Activated T-cell treated with anti-CD3 and anti-CD28 coated beads, Interleukin-2, amount 50 U/mL, for 48 hours (primary cell): ENCODE data around the gene NELFCD.
"Not testable (repeated sequence)": the region's sequence is repeated elsewhere in the genome, so short reads cannot be mapped to it uniquely, and the experiment has no call there.

ENCODE experiments used
- DNase-seq, 2 experiments: peaks; one replicate each; pipeline ENCODE4 v3.0.0-alpha.2; 2020

The NELFCD gene

GRCh38 chr20:59010321-59010994 is 29.4 kb downstream of the NELFCD start:
- peak in 1 of 2 experiments; percentile 9 for DNase-seq

- DNase-seq = peak in 1 of 2 experiments; percentile 16
Observed at GRCh38 chr20:59010995-59011873, 30.2 kb downstream of the NELFCD start.

GRCh38 chr20:59011874-59012157 is 30.8 kb downstream of the NELFCD start:
- not testable (repeated sequence) for DNase-seq

- DNase-seq = peak in 1 of 2 experiments; percentile 12
Observed at GRCh38 chr20:59013031-59013951, 32.2 kb downstream of the NELFCD start.

GRCh38 chr20:59013959-59014608 is 33.0 kb downstream of the NELFCD start:
- peak; percentile 38 to 40 for DNase-seq

- peak; percentile 11 to 15 for DNase-seq
Observed at GRCh38 chr20:59014680-59015389, 33.8 kb downstream of the NELFCD start.

GRCh38 chr20:59015411-59015810 is 34.4 kb downstream of the NELFCD start:
- DNase-seq = peak in 1 of 2 experiments; percentile 11

GRCh38 chr20:59015812-59016711 is 35.0 kb downstream of the NELFCD start:
- DNase-seq = peak; percentile 11 to 17

- peak; percentile 18 to 26 for DNase-seq
Observed at GRCh38 chr20:59016795-59017492, 35.9 kb downstream of the NELFCD start.

- peak; percentile 14 to 16 for DNase-seq
Observed at GRCh38 chr20:59017493-59018231, 36.6 kb downstream of the NELFCD start.

- DNase-seq = peak; percentile 7 to 10
Observed at GRCh38 chr20:59018817-59019216, 37.8 kb downstream of the NELFCD start.

- peak; percentile 7 to 10 for DNase-seq
Observed at GRCh38 chr20:59019217-59019616, 38.2 kb downstream of the NELFCD start, which contains the start of gene TUBB1. TSS of gene TUBB1 (plus strand) at chr20:59019429. CDS start at chr20:59019523, 94 bp downstream.

GRCh38 chr20:59020938-59021551 is 40.0 kb downstream of the NELFCD start:
- DNase-seq = peak; percentile 14 to 17

GRCh38 chr20:59022754-59023153 is 41.7 kb downstream of the NELFCD start:
- peak; percentile 6 to 11 for DNase-seq

GRCh38 chr20:59023616-59024015 is 42.6 kb downstream of the NELFCD start:
- DNase-seq = peak; percentile 13

- peak in 1 of 2 experiments; percentile 12 for DNase-seq
Observed at GRCh38 chr20:59024111-59024530, 43.1 kb downstream of the NELFCD start.

GRCh38 chr20:59025086-59025485 is 44.0 kb downstream of the NELFCD start:
- no peak for DNase-seq

- no peak for DNase-seq
Observed at GRCh38 chr20:59025511-59025910, 44.5 kb downstream of the NELFCD start.
